SHP77 treated with DMSO at 0.1 percent for 48 hours (cell line): ENCODE data around the gene CYP17A1.
"Not testable (repeated sequence)": the region's sequence is repeated elsewhere in the genome, so short reads cannot be mapped to it uniquely, and the experiment has no call there.

Experiments
- DNase-seq: peaks from one replicate; lab custom pipeline; 2025; lab: John Stamatoyannopoulos, UW

The CYP17A1 gene

GRCh38 chr10:102835007-102835482 lies 2.2 kb downstream of the CYP17A1 start:
- DNase-seq = peak; percentile 55

GRCh38 chr10:102834143-102834542 lies 3.1 kb downstream of the CYP17A1 start:
- no peak for DNase-seq

GRCh38 chr10:102832987-102833386 lies 4.2 kb downstream of the CYP17A1 start:
- no peak for DNase-seq

- DNase-seq = no peak
These were observed 5.0 kb downstream of the CYP17A1 start for GRCh38 chr10:102832248-102832647.

GRCh38 chr10:102831322-102832071 lies 5.7 kb downstream of the CYP17A1 start:
- DNase-seq = no peak

GRCh38 chr10:102827597-102827975 lies 9.6 kb downstream of the CYP17A1 start:
- no peak for DNase-seq

- DNase-seq = no peak
These were observed 10.9 kb downstream of the CYP17A1 start for GRCh38 chr10:102826148-102826796.

- DNase-seq = no peak
These were observed 12.5 kb downstream of the CYP17A1 start for GRCh38 chr10:102824664-102825063.

- no peak for DNase-seq
These were observed 15.0 kb downstream of the CYP17A1 start for GRCh38 chr10:102822222-102822621.

- not testable (repeated sequence) for DNase-seq
These were observed 17.2 kb downstream of the CYP17A1 start for GRCh38 chr10:102820008-102820407.

GRCh38 chr10:102819054-102819453 lies 18.2 kb downstream of the CYP17A1 start:
- DNase-seq = no peak

- no peak for DNase-seq
These were observed 20.0 kb downstream of the CYP17A1 start for GRCh38 chr10:102817175-102817574.

- DNase-seq = no peak
These were observed 21.2 kb downstream of the CYP17A1 start for GRCh38 chr10:102815790-102816549.

GRCh38 chr10:102814873-102815661 lies 22.1 kb downstream of the CYP17A1 start:
- no peak for DNase-seq

GRCh38 chr10:102814453-102814871 lies 22.8 kb downstream of the CYP17A1 start:
- DNase-seq = no peak

GRCh38 chr10:102813734-102814452 lies 23.3 kb downstream of the CYP17A1 start:
- no peak for DNase-seq

GRCh38 chr10:102813017-102813541 lies 24.1 kb downstream of the CYP17A1 start:
- no peak for DNase-seq

- no peak for DNase-seq
These were observed 24.9 kb downstream of the CYP17A1 start for GRCh38 chr10:102812231-102812876.

GRCh38 chr10:102811346-102811745 lies 25.9 kb downstream of the CYP17A1 start:
- no peak for DNase-seq

- DNase-seq = no peak
These were observed 28.8 kb downstream of the CYP17A1 start for GRCh38 chr10:102808380-102808779.
